Testis (tissue), 3 donors: ENCODE measurements around the gene TUBB2A. TPM values are rescaled to one million over a fixed set of nuclear protein-coding genes. Genes with fewer than 3 reads are reported as not detected.
"Not testable (repeated sequence)": the region's sequence is repeated elsewhere in the genome, so short reads cannot be mapped to it uniquely, and the experiment has no call there.

Source experiments
- DNase-seq: peaks from one replicate; pipeline ENCODE4 v3.0.0-alpha.2; 2019
- H3K27ac ChIP-seq, 2 donors: fragments of 200-600 bp; sonication (generic); one replicate each; pipeline ENCODE4 v1.5.1; 2019
- H3K27me3 ChIP-seq: fragments of 200-600 bp; sonication (generic); one replicate; pipeline ENCODE4 v1.5.1; 2019
- H3K36me3 ChIP-seq: fragments of 200-600 bp; sonication (generic); one replicate; pipeline ENCODE4 v1.5.1; 2017; ENCODE audit warnings: low read depth; ENCODE audit errors: missing control alignments
- H3K4me1 ChIP-seq: fragments of 200-600 bp; sonication (generic); one replicate; pipeline ENCODE4 v1.5.1; 2019
- H3K4me3 ChIP-seq, 2 donors: fragments of 200-600 bp; sonication (generic); one replicate each; pipeline ENCODE4 v1.5.1; 2017 to 2019
- H3K9me3 ChIP-seq: fragments of 200-600 bp; sonication (generic); one replicate; pipeline ENCODE4 v1.5.1; 2017
- CTCF ChIP-seq, 3 experiments: fragments of 450-650 bp in 2 of 3; fragments of 200-600 bp in 1 of 3; sonication (generic) in 1 of 3; IDR thresholded peaks; one replicate each; pipeline ENCODE4 v1.5.1; 2016 to 2019; ENCODE audit warnings: antibody characterized with exemption in 3 of 3, mild to moderate bottlenecking in 2 of 3, moderate library complexity in 1 of 3
- POLR2A ChIP-seq: fragments of 450-650 bp; IDR thresholded peaks from one replicate; pipeline ENCODE4 v1.6.1; 2017; ENCODE audit warnings: antibody characterized with exemption, mild to moderate bottlenecking, moderate library complexity
- WGBS, 2 donors: methylation state at CpG; one replicate each; pipeline ENCODE4 v1.1.5; 2018; 5-methylcytosine and 5-hydroxymethylcytosine counted together
- intact Hi-C: fragments of 100-400 bp; cut with DNase I; formaldehyde crosslinking; loops from one replicate; pipeline ENCODE4 v1.15.1; 2023; ENCODE audit warnings: low total_unique reads
- polyA plus RNA-seq: library from polyadenylated mRNA; stranded (reverse); fragments of 350-450 nt; fragmentation: Illumina TruSeq; extraction: RNeasy Lipid Tissue Mini Kit (QIAGEN cat#74804); gene quantifications from one replicate; pipeline ENCODE4 v1.2.3, GENCODE V29; 2014; ENCODE audit warnings: low read depth, low replicate concordance; ENCODE audit not compliant: insufficient read depth
- total RNA-seq, 2 donors: library from RNA; depleted of rRNA; stranded (reverse); fragments of >200 nt; gene quantifications; one replicate each; pipeline ENCODE4 v1.2.3, GENCODE V29; 2016

Gene TUBB2A
- total and polyA plus RNA-seq, 3 donors from 2014 or later, result 13.5 to 23.7 (median 17.7) TPM

GRCh38 chr6:3202999-3203696, 45.8 kb upstream of the TUBB2A start:
- intact Hi-C loops, result no loop called here
- no peak for DNase-seq
- 44 to 51% methylated on average over 7 of the region's 7 CpGs for WGBS, 2 donors
- Histone ChIP-seq H3K9me3 (no peaks in the 10 kb centered on the region), H3K4me1 (no peaks in the 10 kb centered on the region), H3K27me3 (no peaks in the 10 kb centered on the region), H3K4me3 (no peak overlapping the region), H3K27ac (no peak overlapping the region), H3K36me3 (no peaks in the 10 kb centered on the region)
- no peak for TF ChIP-seq POLR2A

- WGBS, 2 donors, result 81 to 87% methylated on average over 2 of the region's 2 CpGs
- no peaks in the 10 kb centered on the region for H3K9me3 ChIP-seq
- no peak overlapping the region for H3K27ac ChIP-seq
- H3K4me1 ChIP-seq, result no peaks in the 10 kb centered on the region
- TF ChIP-seq POLR2A, result no peak
- no peak for TF ChIP-seq CTCF (IDR thresholded peaks at IDR 0.05)
- H3K27me3 ChIP-seq, result no peaks in the 10 kb centered on the region
- no peak for DNase-seq
- no peak overlapping the region for H3K4me3 ChIP-seq
- intact Hi-C loops, result no loop called here
- no peaks in the 10 kb centered on the region for H3K36me3 ChIP-seq
These were observed 44.0 kb upstream of the TUBB2A start for GRCh38 chr6:3201388-3201787.

- Histone ChIP-seq H3K27ac (no peak overlapping the region), H3K4me1 (no peaks in the 10 kb centered on the region), H3K4me3 (no peak overlapping the region), H3K36me3 (no peaks in the 10 kb centered on the region), H3K27me3 (no peaks in the 10 kb centered on the region), H3K9me3 (no peaks in the 10 kb centered on the region)
- intact Hi-C loops, result no loop called here
- TF ChIP-seq POLR2A (no peak), CTCF (IDR thresholded peaks at IDR 0.05) (no peak)
- DNase-seq, result no peak
These were observed 43.3 kb upstream of the TUBB2A start for GRCh38 chr6:3200682-3201081.

GRCh38 chr6:3199382-3199781, 42.0 kb upstream of the TUBB2A start:
- TF ChIP-seq CTCF (IDR thresholded peaks at IDR 0.05) (no peak), POLR2A (no peak)
- no peak for DNase-seq
- no peaks in the 10 kb centered on the region for H3K27me3 ChIP-seq
- H3K4me1 ChIP-seq, result no peaks in the 10 kb centered on the region
- intact Hi-C loops, result no loop called here
- no peaks in the 10 kb centered on the region for H3K9me3 ChIP-seq
- 81 to 90% methylated on average over 5 of the region's 5 CpGs for WGBS, 2 donors
- H3K4me3 ChIP-seq, result no peak overlapping the region
- H3K36me3 ChIP-seq, result no peaks in the 10 kb centered on the region
- H3K27ac ChIP-seq, result no peak overlapping the region

- 86 to 91% methylated on average over 2 to 5 of the region's 5 CpGs for WGBS, 2 donors
- H3K4me3 ChIP-seq, DNase-seq, H3K9me3 ChIP-seq, H3K4me1 ChIP-seq, H3K27me3 ChIP-seq, H3K27ac ChIP-seq, H3K36me3 ChIP-seq, intact Hi-C loops: not testable (repeated sequence)
These were observed 40.4 kb upstream of the TUBB2A start for GRCh38 chr6:3197734-3198133.

GRCh38 chr6:3196770-3197169, 39.4 kb upstream of the TUBB2A start:
- no peaks in the 10 kb centered on the region for H3K4me1 ChIP-seq
- no peaks in the 10 kb centered on the region for H3K9me3 ChIP-seq
- DNase-seq, result no peak
- H3K4me3 ChIP-seq, result no peak overlapping the region
- WGBS, 2 donors, result 58 to 72% methylated on average over 5 of the region's 5 CpGs
- H3K27me3 ChIP-seq, result no peaks in the 10 kb centered on the region
- no peak for TF ChIP-seq POLR2A
- no peak for TF ChIP-seq CTCF (IDR thresholded peaks at IDR 0.05)
- H3K27ac ChIP-seq, result no peak overlapping the region
- no peaks in the 10 kb centered on the region for H3K36me3 ChIP-seq
- intact Hi-C loops, result no loop called here
